Measurements from ENCODE around the gene MYBPC1.
"Not testable (repeated sequence)": the region's sequence is repeated elsewhere in the genome, so short reads cannot be mapped to it uniquely, and the experiment has no call there.

The MYBPC1 gene

DNA sequence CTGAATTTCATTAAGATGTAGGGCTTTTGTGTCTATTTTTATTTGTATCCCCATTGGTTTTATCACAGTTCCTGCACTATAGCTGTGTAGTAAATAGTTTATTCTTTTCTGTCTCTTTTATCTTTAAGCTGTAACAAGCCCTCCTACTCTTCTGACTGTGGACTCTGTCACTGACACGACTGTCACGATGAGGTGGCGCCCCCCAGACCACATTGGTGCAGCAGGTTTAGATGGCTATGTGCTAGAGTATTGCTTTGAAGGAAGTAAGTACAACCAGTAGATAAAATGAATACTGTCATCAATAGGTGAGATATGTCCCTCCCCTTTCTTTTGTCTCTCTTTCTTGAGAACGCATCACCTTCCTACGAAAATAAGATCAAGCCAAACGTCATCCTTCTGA is 68.5 kb downstream of the MYBPC1 start:
- DNase-seq = no peak

DNA sequence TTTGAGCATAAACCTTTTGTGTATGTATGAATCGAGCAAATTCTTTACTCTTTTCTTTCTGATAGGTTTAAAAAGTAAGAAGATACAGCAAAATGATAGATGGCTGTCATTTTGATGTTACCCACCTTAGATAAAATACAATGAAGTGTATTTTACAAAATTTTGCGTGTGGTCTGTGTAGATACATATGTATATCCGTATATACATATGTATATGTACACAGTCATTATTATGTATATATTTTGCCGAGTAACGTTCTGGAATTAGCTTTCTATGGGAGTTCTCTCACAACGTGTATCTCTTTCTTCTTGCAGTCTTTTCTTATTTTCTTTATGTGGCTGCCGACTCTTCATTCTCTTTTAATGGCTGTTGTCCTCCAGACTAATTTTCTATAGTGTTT is 70.2 kb downstream of the MYBPC1 start:
- DNase-seq = no peak

DNA sequence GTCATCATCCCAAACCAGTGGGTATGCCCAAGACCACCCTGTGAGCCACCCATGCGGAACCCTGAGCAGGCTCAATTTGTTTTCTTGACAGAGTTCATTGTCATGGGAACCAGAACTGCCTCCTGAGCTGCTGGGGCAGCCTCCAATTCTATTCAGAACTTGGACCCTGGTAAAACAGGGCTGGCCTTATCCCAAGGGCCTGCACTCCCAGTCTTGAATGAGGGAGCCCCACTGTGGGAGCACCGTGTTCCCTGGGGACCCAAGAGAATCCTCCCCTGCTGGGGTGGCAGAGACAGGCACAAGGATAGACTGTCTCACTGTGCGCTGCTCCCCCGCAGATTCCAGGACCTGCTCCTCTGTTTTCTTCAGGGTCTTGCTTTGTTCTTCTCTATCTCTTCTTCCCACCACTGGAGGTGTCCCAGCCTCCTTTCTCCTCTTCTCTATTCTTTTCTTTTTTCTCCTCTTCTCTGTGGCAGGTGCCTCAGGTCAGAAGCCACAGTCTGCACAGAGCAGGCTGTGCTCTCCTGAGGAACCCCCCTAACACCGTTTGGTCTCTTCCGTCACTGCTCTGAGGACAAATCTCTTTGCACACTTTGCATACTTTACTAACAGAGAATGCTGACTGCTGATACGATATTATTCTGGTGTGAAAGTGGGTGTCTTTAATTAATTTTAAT is 71.4 kb downstream of the MYBPC1 start:
- no peak for DNase-seq

DNA sequence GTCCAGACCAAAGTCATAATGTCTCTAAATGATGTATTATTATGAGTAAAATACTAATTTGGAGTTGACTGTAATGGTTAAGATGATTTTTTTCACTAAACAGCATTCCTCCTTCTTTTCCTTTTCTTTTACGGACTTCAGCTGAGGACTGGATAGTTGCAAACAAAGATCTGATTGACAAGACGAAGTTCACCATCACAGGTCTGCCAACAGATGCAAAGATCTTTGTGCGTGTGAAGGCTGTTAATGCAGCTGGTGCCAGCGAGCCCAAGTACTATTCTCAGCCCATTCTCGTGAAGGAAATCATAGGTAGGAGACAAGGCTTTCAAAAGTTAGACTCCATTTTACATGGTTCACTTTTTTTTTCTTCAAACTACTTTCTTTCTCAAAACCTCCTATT is 72.8 kb downstream of the MYBPC1 start:
- DNase-seq = no peak

DNA sequence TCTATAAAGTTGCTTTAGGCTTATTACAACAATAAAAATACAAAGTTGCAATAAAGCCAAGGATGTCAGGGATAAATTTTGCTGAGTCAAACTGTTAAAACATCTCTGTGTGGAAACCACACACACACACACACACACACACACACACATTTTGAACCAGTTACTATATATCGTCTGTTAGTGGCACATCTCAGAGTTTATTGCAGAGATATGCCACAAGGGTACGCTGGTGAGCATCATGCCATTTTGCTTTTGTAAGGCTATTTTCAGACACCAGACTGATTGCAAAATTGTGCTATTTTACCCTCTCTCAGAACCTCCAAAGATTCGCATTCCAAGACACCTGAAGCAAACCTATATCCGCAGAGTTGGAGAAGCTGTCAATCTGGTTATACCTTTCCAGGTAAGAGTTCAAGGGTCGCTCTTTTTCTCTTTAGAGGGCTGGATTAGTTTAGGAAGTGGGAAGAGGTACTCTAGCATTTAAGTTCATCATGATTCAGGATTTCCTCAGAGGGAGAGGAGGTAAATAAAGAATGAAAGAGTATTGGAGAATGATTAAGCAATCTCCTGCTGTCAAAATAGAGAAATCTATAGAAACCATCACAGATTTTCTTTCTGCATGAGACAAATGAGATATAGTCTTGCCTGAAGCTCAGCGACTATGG is 75.4 kb downstream of the MYBPC1 start:
- DNase-seq = peak; percentile 19 to 36

DNA sequence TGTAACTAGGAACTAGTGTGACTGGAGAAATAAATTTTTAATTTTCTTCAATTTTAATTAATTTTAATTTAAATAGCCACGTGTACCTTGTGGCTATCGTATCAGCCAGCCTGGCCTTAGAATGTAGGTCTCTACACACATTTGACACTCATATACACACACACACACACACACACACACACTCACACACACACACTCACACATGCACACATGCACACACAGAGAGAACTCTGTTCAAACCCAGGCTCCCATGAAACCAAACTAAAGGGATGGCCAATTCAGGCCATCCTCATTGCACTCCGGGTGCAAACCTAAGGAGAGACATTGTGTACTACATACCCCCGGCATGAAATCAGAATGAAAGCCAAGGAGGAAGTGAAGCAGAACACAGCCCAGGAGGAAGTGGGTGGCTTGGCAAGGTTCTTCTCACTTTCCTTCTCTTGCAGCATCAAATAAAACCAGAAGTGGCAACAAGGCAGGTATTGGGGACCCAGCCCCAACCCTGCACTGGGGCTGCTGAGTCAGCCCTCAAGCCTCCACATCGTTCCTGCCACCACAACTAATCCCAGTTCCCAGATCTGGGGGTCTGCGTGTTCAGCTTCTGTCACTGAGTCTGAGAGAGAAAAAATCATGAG is 76.5 kb downstream of the MYBPC1 start:
- DNase-seq = peak; percentile 3 to 10

DNA sequence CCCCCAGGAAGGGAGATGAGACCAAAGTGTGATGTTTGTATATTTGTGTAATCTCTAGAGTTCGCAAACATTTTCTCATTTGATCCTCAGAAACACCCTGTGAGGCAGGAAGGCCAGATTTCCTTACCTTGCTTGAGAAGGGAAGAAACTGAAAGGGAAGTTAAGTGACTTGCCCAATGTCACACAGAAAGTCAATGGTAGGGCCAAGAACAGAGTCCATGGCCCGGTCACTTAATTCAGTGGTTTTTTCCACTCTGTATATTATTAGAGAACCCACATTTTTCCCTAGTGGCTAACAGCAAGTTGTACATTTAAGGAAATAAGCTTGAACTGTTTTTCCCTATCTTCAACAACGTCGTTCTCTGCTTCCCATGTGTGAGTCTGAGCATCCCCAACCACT is 77.1 kb downstream of the MYBPC1 start:
- no peak for DNase-seq

DNA sequence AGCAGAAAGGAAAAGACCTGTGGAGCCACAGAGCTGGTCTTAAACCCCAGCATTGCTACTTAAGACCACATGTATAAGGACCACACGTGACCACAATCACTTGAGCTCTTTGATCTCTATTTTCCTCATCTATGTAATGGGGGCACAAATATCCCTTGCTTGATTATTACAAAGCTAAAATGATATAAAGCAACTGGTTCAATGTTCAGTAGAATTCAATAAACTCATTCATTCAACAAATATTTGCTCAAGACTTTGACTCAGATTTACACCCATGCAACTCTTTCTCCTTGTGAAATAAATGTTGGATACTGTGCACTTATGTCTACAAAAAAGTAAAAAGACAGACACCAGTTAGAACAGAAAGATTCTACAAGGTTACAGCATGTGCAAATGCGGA is 80.8 kb downstream of the MYBPC1 start:
- no peak for DNase-seq

DNA sequence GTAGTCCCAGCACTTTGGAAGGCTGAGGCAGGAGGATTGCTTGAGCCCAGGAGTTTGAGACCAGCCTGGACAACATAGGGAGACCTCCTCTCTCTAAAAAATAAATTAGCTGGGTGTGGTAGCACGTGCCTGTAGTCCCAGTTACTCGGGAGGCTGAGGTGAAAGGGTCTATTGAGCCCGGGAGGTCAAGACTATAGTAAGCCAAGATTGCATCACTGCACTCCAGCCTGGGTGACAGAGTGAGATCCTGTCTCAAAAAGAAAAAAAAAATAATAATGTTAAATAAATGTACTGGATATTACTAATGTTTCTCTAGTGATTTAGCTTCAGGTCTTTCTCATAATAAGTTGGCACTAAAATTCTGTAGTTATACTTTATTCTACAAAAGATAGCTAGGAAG is 81.7 kb downstream of the MYBPC1 start:
- not testable (repeated sequence) for DNase-seq

DNA sequence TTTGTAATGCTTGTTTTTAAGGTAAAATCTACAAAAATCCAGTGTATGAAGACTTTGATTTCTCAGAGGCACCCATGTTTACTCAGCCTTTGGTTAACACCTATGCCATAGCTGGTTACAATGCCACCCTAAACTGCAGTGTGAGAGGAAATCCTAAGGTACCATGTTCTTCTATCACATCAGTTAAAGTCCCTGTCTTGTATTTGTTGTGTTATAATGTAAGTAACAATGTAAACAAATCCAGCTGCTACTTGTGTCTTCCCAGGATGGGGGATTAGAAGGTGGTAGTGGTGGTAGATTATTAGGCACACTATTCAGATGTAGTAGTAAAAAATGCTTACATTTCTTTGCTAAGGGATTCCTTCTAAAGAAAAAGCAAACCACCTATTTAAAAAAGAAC is 83.3 kb downstream of the MYBPC1 start:
- no peak for DNase-seq

DNA sequence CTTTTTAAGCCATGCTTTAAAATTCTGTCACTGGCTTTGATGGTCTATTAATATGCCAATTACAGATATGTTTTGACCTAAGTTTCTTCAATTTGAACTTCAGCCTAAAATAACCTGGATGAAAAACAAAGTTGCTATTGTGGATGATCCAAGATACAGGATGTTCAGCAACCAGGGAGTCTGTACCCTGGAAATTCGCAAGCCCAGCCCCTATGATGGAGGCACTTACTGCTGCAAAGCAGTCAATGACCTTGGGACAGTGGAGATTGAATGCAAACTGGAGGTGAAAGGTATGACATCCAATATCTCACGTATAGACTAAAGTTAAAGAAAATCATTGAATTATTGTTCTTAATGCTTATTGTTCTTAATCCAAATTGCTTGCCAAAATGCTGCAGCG is 85.5 kb downstream of the MYBPC1 start:
- no peak for DNase-seq

DNA sequence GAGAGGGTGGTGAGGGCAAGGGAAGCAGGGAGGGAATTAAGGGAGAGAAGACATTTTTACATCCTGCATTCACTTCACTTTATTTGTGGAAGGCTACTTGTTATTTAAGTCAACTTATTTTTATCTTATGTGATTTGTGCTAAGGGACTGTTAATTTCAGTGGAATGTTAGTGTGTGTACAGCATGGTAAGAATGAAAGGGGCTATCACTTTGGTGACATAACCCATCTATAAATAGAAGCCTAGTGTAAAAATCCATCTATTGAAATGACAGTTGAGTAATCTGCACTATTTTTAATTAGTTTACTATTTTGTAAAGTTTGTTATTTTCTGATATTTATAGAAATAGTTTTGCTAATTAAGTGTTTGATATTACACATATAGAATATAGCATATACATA is 85.9 kb downstream of the MYBPC1 start:
- DNase-seq = no peak

DNA sequence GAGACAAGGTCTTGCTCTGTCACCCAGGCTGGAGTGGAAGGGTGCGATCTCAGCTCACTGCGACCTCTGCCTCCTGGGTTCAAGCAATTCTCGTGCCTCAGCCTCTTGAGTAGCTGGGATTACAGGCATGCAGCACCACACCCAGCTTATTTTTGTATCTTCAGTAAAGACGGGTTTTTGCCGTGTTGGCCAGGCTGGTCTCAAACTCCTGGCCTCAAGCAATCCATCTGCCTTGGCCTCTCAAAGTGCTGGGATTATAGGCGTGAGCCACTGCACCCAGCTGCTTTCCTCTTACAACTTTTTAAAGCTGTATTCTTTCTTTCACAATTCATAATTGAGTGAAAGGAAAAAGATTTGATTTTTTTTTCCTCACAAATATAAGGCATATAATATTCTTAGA is 86.9 kb downstream of the MYBPC1 start:
- DNase-seq = not testable (repeated sequence)

DNA sequence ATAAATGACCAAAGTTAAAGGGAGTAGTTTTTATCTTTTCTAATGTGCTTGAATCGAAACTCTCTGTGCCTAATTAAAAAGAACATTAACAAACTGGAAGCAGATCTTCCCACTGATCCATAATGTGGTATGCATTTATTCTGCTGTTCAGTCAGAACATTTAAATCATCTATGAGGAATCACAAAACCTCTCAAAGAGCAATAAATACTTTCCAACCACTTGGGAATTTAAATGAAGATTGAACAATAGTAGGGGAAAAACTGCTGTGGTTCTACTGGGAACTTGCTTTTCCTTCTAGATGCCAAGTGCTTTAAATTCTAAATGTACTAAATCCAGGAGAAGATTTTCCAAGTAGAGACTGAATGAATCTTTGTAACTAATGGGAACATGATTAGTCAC is 90.3 kb downstream of the MYBPC1 start:
- DNase-seq = no peak

DNA sequence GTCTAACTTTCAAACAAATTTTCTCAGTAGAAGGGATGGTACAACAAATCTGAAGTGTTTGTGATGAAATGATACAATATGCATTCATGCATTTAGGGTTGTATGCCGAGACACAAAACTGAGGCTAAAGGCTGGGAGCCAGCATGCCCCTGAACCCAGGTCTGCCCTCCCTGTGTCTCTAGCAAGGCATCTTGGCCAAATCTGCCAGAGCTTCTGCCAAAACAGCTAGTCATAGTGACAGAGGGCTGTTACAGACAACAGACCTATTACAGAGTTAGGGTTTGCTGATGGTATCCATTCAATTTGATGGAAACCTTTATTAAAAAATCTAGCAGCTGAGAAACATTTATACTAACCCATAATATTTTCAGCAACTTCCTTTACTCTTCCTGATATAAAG is 91.4 kb downstream of the MYBPC1 start:
- DNase-seq = no peak

DNA sequence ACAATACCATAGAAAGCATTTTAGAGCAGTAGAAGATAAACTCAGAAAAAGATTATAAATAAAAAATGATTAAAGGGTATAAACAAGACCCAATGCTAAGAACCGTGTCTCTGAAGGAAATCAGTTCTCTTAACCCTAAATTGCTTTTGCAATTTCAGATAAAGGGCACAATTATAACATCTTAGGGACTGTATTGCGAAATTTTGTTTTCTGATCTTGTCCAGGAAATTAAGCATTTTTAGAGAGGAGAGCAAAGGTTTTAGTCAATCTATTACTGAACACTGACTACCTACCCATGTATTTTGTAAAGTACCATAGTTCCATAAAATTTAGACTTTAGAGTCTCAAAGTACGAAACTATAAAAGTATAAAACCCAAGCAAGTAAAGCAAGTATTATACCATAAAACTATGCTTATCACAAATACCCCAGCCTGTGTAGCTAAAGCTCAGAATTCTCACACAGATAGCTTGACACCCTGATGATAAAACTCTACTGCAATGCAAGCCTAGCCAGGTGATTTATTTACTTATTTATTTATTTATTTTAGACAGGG is 95.8 kb downstream of the MYBPC1 start:
- no peak for DNase-seq

DNA sequence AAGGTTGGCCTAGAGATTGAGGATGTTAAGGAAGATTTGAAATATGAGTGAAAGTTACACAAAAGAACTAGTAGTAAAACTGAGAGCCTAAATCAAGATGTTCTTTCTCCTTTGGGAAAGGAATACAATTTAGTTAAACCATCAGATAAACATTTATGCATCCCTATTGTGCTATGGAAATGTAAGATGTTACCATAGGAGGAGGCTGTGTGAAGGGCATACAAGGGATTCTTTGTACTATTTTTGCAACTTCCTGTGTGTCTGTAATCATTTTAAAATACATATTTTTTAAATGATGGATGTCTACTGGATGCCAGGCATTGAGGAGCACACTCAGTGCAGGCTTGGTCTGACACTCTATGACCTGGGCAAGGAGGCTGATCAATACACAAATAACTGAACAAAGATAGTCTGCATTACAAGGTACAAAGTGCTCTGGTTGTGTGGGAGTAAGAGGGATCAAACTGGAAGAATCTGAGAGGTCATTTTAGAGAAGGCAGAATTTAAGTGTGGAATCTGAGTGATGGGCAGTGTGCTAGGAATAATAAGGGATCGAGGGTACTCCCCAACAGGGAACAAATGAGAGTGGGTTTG is 96.8 kb downstream of the MYBPC1 start:
- DNase-seq = no peak

DNA sequence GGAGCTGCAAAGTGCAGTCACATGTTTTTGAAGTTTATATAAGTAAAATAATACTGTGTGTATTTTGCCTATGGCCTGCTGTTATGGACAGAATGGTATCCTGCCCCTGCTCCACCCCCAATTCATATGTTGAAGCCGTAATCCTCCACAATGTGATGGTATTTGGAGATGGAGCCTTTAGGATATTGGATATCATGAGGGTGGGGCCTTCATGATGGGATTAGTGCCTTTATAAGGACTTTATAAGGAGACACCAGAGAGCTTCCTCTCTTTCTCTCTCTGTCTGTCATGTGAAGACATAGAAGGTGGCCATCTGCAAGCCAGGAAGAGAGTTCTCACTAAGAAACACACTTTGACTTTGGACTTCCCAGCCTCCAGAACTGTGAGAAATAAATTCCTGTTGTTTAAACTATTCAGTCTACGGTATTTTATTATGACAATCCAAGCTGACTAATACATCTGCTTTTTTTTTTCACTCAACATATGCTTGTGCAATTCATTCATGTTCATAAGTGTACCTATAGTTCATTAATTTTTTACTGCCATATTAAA is 99.6 kb downstream of the MYBPC1 start:
- no peak for DNase-seq

DNA sequence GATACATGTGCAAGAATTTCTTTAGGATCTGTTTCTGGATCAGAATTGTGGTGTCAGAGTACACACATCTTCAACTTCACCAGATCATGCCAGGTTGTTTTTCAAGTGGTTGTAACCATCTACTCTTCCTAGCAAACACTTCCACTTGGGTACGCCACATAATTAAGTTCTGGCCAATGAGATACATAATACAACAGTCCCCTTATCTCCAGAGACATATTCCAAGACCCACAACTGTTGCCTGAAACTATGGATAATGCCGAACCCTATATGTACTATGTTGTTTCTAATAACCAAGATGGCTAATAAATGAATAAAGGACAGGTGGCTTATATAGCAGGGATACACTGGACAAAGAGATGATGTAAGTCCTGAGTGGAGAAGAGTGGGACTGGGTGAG is 100.2 kb downstream of the MYBPC1 start:
- DNase-seq = no peak

DNA sequence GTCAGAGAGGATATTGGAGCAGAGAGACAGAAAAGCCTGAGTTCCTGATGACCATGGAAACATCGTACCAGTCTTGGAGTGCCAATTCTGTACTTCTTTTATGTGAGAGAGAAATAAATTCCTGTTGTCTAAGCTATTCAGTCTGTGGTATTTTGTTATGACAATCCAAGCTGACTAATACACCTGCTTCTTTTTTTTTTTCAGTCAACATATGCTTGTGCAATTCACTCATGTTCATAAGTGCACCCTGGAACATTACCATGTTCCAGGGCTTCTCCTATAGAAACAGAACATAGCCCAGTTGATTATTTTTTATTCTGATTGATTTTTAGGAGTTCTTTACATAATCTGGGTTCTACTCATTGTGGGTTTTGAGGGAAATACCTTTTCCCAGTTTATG is 100.9 kb downstream of the MYBPC1 start:
- no peak for DNase-seq

DNA sequence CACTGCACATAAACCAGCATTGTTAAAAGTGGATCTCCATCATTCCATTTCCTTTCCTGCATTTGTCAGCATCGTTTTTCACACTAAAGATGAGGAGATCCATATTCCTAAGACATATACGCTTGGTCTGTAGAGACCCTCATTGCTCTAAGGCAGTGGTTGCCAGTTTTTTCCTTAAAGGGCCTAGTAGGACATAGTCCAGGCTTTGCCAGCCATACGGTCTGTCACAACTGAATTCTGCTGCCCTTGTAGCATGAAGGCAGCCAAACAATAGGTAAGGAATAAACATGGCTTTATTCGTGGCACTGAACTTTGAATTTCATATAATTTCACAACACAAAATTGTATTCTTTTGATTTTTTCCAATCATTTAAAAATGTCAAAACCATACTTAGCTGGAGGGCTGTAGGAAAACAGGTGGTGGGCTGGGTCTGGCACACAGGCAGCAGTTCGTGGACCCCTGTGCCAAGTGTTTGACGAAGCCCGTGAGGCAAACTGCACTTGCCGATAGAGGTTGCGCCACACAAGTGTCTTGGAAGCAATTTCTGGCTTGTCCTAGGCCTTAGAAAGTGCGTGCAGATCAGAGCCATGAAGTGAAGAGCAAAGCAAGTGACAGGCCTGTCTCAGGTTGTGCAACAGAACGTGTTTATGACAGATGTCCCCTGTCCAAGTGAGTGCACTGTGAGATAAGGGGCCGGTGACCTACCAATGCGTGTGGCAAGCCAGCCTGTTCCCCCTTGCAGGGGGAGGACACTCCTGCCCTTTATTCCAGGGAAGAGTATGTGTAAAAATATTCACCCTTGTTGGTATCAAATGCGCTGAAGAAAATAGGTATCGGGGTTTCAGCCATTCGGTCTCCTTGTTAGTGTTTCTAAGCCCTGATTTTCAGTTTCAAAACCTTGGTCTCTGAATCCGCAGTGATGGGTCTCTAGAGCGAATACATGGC is 101.8 kb downstream of the MYBPC1 start:
- DNase-seq = peak; percentile 5 to 7
